T-helper 1 cell treated with Interleukin-12 subunit alpha and Interleukin-12 subunit beta and Interleukin-4 antibody, amounts not matched to agents 30 μg/mL and 1 μg/mL, for 36 hours (primary cell): ENCODE data around the gene RHOB.
"Not testable (repeated sequence)": the region's sequence is repeated elsewhere in the genome, so short reads cannot be mapped to it uniquely, and the experiment has no call there.

Experiments
- H3K27ac Mint-ChIP-seq: one replicate; pipeline ENCODE4 v1.8.0; 2021; ENCODE audit warnings: mild to moderate bottlenecking, mixed read lengths
- H3K27me3 Mint-ChIP-seq: one replicate; pipeline ENCODE4 v1.8.0; 2021; ENCODE audit warnings: low read depth, mixed read lengths
- H3K36me3 Mint-ChIP-seq: one replicate; pipeline ENCODE4 v1.8.0; 2021; ENCODE audit warnings: low read depth, mixed read lengths
- H3K4me1 Mint-ChIP-seq: one replicate; pipeline ENCODE4 v1.8.0; 2021; ENCODE audit warnings: low read depth, mixed read lengths
- H3K4me3 Mint-ChIP-seq: one replicate; pipeline ENCODE4 v1.8.0; 2021; ENCODE audit warnings: mild to moderate bottlenecking, moderate library complexity, mixed read lengths
- H3K9me3 Mint-ChIP-seq: one replicate; pipeline ENCODE4 v1.8.0; 2021; ENCODE audit warnings: mixed read lengths

Gene RHOB

DNA sequence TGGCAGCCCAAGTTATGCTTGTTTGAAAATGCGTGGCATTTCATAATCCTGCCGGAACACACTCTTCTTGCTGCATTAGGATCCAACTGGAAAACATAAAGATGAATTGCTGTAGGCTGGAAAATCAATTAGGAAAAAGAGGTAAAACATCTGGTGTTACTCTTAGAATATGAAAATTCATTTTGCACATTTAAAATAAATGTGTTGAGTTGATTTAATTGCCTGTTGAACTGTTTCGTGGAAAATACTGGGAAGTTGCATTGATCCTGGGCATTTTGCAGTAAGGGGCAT lies 4.1 kb downstream of the RHOB start:
- no peak overlapping the region for H3K27ac Mint-ChIP-seq
- no peak overlapping the region for H3K4me3 Mint-ChIP-seq
- peaks cover 5% of the 10 kb centered on the region for H3K4me1 Mint-ChIP-seq
- no peaks in the 10 kb centered on the region for H3K36me3 Mint-ChIP-seq
- no peaks in the 10 kb centered on the region for H3K9me3 Mint-ChIP-seq
- H3K27me3 Mint-ChIP-seq: peaks cover 39% of the 10 kb centered on the region

DNA sequence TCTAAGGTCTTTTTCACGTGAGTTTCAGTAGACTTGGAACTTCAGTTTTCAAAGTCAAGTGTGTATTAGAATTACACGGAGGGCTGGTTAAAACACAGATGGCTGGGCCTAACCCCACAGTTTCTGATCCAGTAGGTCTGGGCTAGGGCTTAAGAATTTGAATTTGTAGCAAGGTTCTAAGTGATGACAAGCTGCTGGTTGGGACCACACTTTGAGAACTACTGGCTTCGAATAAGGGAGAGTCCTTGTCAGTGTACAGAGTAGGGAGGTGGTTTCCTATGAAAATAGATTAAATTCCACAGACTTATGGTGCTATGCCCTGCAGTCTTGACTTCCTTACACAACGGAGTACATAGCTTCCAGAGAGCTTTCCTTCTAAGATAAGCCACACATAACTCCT lies 4.5 kb downstream of the RHOB start:
- H3K36me3 Mint-ChIP-seq: no peaks in the 10 kb centered on the region
- H3K4me3 Mint-ChIP-seq: no peak overlapping the region
- H3K4me1 Mint-ChIP-seq: peaks cover 2% of the 10 kb centered on the region
- no peak overlapping the region for H3K27ac Mint-ChIP-seq
- H3K9me3 Mint-ChIP-seq: no peaks in the 10 kb centered on the region
- peaks cover 39% of the 10 kb centered on the region for H3K27me3 Mint-ChIP-seq

- Mint-ChIP-seq H3K27ac (no peak overlapping the region), H3K4me3 (no peak overlapping the region), H3K9me3 (no peaks in the 10 kb centered on the region), H3K36me3 (no peaks in the 10 kb centered on the region), H3K4me1 (peaks cover 2% of the 10 kb centered on the region), H3K27me3 (peaks cover 39% of the 10 kb centered on the region)
Observed at GRCh38 chr2:20451761-20452499, 5.1 kb downstream of the RHOB start.

DNA sequence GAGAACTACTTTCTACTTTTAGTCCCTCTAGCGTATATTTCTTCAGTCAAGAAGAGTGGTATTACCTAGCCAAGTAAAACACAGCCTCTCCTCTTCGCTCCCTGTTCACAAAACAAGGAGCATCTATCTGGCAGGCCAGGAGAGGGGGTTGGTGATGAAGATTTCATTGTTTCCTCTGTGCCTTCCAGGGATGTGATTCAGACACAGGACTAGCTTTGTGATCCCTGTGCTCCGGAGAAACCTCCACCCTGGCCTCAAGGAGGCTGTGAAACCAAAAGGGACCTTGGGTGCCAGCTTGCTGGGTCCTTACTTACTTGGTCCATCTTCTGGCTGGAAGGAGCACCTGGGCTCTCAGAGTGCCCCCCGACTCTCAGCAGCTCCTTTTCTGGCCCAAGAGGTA lies 5.7 kb downstream of the RHOB start:
- Mint-ChIP-seq H3K27ac (no peak overlapping the region), H3K36me3 (no peaks in the 10 kb centered on the region), H3K9me3 (no peaks in the 10 kb centered on the region), H3K27me3 (peaks cover 37% of the 10 kb centered on the region), H3K4me1 (peaks cover 2% of the 10 kb centered on the region), H3K4me3 (no peak overlapping the region)

GRCh38 chr2:20453087-20453486 lies 6.2 kb downstream of the RHOB start:
- peaks cover 2% of the 10 kb centered on the region for H3K4me1 Mint-ChIP-seq
- no peak overlapping the region for H3K27ac Mint-ChIP-seq
- no peaks in the 10 kb centered on the region for H3K9me3 Mint-ChIP-seq
- no peak overlapping the region for H3K4me3 Mint-ChIP-seq
- H3K36me3 Mint-ChIP-seq: no peaks in the 10 kb centered on the region
- H3K27me3 Mint-ChIP-seq: peaks cover 33% of the 10 kb centered on the region

DNA sequence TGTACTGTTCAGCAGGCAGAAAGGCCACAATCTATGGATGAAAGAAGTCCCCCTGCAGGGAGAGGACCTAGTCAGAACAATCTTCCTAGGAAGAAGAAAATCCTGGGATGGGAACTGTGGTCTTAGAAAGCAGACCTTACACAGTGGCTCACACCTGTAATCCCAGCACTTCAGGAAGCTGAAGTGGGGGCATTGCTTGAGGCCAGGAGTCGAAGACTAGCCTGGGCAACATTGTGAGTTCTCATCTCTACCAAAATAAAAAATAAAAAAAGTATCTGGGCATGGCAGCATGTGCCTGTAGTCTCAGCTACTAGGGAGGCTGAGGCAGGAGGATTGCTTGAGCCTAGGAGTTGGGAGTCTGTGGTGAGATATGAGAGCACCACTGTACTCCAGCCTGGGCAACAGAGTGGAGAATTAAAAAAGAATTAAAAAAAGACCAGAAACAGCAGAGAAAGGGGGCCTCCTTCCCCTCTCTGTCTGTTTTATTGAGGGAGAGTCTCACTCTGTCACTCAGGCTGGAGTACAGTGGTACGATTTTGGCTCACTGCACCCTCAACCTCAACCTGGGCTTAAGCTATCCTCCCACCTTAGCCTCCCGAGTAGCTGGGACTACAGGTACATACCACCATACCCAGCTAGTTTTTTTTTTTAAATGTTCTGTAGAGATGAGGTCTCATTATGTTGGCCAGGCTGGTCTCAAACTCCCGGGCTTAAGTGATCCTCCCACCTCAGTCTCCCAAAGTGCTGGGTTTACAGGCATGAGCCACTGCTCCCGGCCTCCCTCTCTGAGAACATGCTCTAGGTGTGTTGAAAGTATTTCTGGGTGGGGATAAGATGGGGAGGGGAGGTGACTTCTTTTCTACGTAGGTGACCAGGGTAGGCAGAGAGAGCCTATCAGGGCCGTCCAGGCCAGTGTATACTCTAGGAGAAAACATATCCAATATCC lies 7.4 kb downstream of the RHOB start:
- H3K27me3 Mint-ChIP-seq: peaks cover 22% of the 10 kb centered on the region
- no peaks in the 10 kb centered on the region for H3K9me3 Mint-ChIP-seq
- no peak overlapping the region for H3K27ac Mint-ChIP-seq
- H3K4me3 Mint-ChIP-seq: no peak overlapping the region
- H3K4me1 Mint-ChIP-seq: peaks cover 2% of the 10 kb centered on the region
- no peaks in the 10 kb centered on the region for H3K36me3 Mint-ChIP-seq

DNA sequence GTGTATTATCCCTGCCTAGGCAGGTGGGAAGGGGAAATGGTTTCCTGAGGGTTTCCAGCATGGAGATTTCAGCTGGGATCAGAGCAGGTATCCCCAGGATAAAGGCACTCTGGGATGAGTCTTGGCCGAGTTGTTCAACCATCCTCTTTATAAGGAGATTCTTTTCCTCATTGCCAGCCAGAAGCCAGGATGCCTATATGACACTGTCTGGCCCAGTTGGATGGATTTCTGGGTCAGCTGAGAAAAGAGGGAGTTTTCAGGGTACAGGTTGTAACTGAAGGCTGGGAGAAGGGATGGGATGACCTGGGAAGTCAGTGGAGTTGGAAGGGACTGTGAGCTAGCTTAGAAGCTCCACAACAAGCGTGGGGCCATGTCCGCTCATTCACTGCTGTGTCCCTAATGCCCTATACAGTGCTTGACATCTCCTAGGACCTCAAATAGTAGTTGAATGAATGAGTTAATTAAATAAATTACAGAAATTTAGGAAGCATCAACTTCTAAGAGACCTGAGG lies 8.3 kb downstream of the RHOB start:
- Mint-ChIP-seq H3K36me3 (no peaks in the 10 kb centered on the region), H3K27me3 (peaks cover 23% of the 10 kb centered on the region), H3K4me3 (no peak overlapping the region), H3K27ac (no peak overlapping the region), H3K9me3 (no peaks in the 10 kb centered on the region), H3K4me1 (no peaks in the 10 kb centered on the region)

GRCh38 chr2:20456116-20456571 lies 9.3 kb downstream of the RHOB start:
- H3K4me1 Mint-ChIP-seq: no peaks in the 10 kb centered on the region
- no peaks in the 10 kb centered on the region for H3K36me3 Mint-ChIP-seq
- no peaks in the 10 kb centered on the region for H3K9me3 Mint-ChIP-seq
- no peak overlapping the region for H3K27ac Mint-ChIP-seq
- H3K4me3 Mint-ChIP-seq: no peak overlapping the region
- H3K27me3 Mint-ChIP-seq: peaks cover 25% of the 10 kb centered on the region

DNA sequence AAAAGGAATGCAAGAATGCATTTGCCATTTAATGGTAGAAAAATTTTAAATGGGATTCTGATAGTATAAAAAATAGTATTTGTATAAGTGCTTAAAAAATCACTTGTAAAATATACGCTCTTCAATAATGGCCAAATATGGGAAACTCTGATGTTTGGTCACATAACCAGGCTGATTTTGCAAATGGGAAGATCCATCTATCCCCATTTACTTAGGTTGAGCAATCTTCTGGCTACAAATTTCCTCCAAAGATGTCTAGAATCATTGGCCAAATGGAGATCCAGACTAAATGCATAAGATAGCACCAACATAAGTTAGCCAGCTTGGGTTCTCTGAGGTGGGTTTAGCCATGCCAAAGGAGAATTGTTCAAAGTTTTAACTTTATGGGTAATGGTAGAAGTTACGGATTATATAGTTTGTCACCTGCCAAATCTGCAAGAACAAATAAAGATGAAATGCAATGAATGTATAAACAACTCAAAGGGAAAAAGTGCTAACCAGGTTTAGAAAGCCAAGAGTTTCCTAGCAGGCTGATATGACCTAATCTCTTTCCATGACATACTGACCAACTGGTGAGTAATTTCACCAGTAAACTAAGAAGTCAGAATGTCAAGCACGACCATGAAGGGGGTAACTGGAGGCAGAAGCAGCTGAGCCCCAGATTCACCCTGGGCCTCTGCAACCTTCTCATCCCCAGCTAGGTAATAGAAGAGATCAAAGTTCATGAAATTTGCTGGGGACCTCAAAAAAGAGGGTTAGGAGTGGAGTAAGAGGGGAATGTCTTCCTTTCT lies 10.0 kb downstream of the RHOB start:
- Mint-ChIP-seq H3K36me3 (no peaks in the 10 kb centered on the region), H3K4me3 (no peak overlapping the region), H3K9me3 (no peaks in the 10 kb centered on the region), H3K4me1 (no peaks in the 10 kb centered on the region), H3K27me3 (peaks cover 31% of the 10 kb centered on the region), H3K27ac (no peak overlapping the region)

DNA sequence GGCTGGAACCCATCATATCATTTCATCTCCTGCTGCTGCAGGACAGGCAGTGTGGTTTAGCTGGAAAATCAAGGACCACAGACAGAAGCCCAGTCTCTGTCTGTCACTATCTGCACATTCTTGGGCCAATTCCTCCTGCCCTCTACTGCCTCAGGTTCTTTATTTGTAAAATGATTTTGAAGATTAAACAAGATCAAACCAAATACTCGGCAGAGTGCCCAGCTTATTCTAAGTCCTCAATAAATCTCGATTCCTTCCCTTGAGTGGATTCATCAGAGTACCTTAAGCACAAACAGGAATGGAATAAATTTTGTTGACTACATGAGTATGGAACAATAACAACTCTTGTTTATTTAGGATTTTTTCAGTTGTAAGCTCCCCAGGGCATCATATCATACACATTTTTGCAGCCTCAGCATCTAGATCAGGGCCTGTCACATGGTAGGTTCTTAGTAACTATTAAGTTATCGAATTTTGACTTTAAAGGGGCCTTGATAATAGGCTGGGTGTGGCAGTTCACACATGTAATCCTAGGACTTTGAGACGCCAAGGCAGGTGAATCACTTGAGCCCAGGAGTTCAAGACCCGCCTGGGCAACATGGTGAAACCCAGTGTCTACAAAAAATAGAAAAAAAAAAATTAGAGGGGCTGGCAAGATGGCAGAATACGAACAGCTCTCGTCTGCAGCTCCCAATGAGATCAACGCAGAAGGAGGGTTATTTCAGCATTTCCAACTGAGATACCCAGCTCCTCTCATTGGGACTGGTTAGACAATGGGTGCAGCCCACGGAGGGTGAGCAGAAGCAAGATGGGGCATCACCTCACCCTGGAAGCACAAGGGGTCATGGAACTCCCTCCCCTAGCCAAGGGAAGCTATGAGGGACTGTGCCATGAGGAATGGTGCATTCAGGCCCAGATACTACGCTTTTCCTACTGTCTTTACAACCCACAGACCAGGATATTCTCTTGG lies 11.1 kb downstream of the RHOB start:
- H3K9me3 Mint-ChIP-seq: no peaks in the 10 kb centered on the region
- no peaks in the 10 kb centered on the region for H3K36me3 Mint-ChIP-seq
- no peaks in the 10 kb centered on the region for H3K4me1 Mint-ChIP-seq
- peaks cover 35% of the 10 kb centered on the region for H3K27me3 Mint-ChIP-seq
- no peak overlapping the region for H3K4me3 Mint-ChIP-seq
- no peak overlapping the region for H3K27ac Mint-ChIP-seq

- H3K27me3 Mint-ChIP-seq: peaks cover 36% of the 10 kb centered on the region
- H3K4me1 Mint-ChIP-seq, H3K9me3 Mint-ChIP-seq, H3K4me3 Mint-ChIP-seq, H3K27ac Mint-ChIP-seq, H3K36me3 Mint-ChIP-seq: not testable (repeated sequence)
Observed at GRCh38 chr2:20458737-20459484, 12.0 kb downstream of the RHOB start.

GRCh38 chr2:20465716-20466394 lies 19.0 kb downstream of the RHOB start:
- peaks cover 23% of the 10 kb centered on the region for H3K27me3 Mint-ChIP-seq
- no peak overlapping the region for H3K4me3 Mint-ChIP-seq
- H3K9me3 Mint-ChIP-seq: no peaks in the 10 kb centered on the region
- no peaks in the 10 kb centered on the region for H3K36me3 Mint-ChIP-seq
- H3K27ac Mint-ChIP-seq: no peak overlapping the region
- H3K4me1 Mint-ChIP-seq: no peaks in the 10 kb centered on the region
